Liver (tissue), 3 donors: ENCODE data around the gene UPF1.
"Not testable (repeated sequence)": the region's sequence is repeated elsewhere in the genome, so short reads cannot be mapped to it uniquely, and the experiment has no call there.

Experiments used
- SP1 ChIP-seq: IDR thresholded peaks from 2 replicates; pipeline ENCODE4 v1.6.1; 2018; ENCODE audit warnings: antibody characterized with exemption, mild to moderate bottlenecking
- TAF1 ChIP-seq: conservative IDR thresholded peaks from 2 replicates; pipeline ENCODE4 v1.6.1; 2016; ENCODE audit warnings: antibody characterized with exemption, mild to moderate bottlenecking
- TF ChIP-seq, protein P1 (sequence below): fragments of 150-350 bp; IDR thresholded peaks from 2 replicates; pipeline ENCODE4 v1.5.1; 2017; ENCODE audit warnings: improper control_type of control experiment, low read depth, low read length; ENCODE audit not compliant: missing input control
- TF ChIP-seq, protein P2 (sequence below): IDR thresholded peaks from 2 replicates; pipeline ENCODE4 v1.6.1; 2016; ENCODE audit warnings: antibody characterized with exemption
- TF ChIP-seq, protein P3 (sequence below): IDR thresholded peaks from 2 replicates; pipeline ENCODE4 v1.6.1; 2016; ENCODE audit warnings: antibody characterized with exemption
- donor health status: healthy.
- donor health status: healthy.

DNA sequence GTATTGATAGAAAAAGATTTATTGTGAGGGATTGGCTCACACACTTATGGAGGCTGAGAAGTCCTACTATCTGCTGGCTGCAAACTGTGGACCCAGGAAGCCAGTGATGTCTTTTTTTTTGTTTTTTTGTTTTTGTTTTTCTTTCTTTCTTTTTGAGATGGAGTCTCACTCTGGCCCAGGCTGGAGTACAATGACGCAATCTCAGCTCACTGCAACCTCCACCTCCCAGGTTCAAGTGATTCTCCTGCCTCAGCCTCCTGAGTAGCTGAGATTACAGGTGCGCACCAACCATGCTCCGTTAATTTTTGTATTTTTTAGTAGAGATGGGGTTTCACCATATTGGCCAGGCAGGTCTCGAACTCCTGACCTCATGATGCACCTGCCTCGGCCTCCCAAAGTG is 20.1 kb upstream of the UPF1 start:
- TF ChIP-seq, protein P1, sequence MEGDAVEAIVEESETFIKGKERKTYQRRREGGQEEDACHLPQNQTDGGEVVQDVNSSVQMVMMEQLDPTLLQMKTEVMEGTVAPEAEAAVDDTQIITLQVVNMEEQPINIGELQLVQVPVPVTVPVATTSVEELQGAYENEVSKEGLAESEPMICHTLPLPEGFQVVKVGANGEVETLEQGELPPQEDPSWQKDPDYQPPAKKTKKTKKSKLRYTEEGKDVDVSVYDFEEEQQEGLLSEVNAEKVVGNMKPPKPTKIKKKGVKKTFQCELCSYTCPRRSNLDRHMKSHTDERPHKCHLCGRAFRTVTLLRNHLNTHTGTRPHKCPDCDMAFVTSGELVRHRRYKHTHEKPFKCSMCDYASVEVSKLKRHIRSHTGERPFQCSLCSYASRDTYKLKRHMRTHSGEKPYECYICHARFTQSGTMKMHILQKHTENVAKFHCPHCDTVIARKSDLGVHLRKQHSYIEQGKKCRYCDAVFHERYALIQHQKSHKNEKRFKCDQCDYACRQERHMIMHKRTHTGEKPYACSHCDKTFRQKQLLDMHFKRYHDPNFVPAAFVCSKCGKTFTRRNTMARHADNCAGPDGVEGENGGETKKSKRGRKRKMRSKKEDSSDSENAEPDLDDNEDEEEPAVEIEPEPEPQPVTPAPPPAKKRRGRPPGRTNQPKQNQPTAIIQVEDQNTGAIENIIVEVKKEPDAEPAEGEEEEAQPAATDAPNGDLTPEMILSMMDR, result not testable (repeated sequence)
- TF ChIP-seq, protein P2, sequence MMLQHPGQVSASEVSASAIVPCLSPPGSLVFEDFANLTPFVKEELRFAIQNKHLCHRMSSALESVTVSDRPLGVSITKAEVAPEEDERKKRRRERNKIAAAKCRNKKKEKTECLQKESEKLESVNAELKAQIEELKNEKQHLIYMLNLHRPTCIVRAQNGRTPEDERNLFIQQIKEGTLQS, result not testable (repeated sequence)
- not testable (repeated sequence) for TF ChIP-seq TAF1, SP1
- TF ChIP-seq, protein P3, sequence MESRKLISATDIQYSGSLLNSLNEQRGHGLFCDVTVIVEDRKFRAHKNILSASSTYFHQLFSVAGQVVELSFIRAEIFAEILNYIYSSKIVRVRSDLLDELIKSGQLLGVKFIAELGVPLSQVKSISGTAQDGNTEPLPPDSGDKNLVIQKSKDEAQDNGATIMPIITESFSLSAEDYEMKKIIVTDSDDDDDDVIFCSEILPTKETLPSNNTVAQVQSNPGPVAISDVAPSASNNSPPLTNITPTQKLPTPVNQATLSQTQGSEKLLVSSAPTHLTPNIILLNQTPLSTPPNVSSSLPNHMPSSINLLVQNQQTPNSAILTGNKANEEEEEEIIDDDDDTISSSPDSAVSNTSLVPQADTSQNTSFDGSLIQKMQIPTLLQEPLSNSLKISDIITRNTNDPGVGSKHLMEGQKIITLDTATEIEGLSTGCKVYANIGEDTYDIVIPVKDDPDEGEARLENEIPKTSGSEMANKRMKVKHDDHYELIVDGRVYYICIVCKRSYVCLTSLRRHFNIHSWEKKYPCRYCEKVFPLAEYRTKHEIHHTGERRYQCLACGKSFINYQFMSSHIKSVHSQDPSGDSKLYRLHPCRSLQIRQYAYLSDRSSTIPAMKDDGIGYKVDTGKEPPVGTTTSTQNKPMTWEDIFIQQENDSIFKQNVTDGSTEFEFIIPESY, result not testable (repeated sequence)
